Muscle of leg (tissue), 16 donors: Measurements from ENCODE around the gene ULK4. TPM values are rescaled to one million over a fixed set of nuclear protein-coding genes. Genes with fewer than 3 reads are reported as not detected.
A peak's percentile ranks its signal among the peaks of the same experiment; 100 is the strongest.

ENCODE experiments used
- DNase-seq: peaks from one replicate; pipeline ENCODE4 v3.0.0; 2013
- H3K27ac ChIP-seq: one replicate; pipeline ENCODE4 v1.5.1; 2013; ENCODE audit warnings: mild to moderate bottlenecking, low read length, control low read depth
- H3K27me3 ChIP-seq: one replicate; pipeline ENCODE4 v1.6.1; 2013; ENCODE audit warnings: low read length; ENCODE audit not compliant: control insufficient read depth, insufficient read depth
- H3K36me3 ChIP-seq: one replicate; pipeline ENCODE4 v1.6.1; 2013; ENCODE audit warnings: low read length; ENCODE audit not compliant: control insufficient read depth, insufficient read depth
- H3K4me1 ChIP-seq: one replicate; pipeline ENCODE4 v1.6.1; 2013; ENCODE audit warnings: low read length; ENCODE audit not compliant: control insufficient read depth, insufficient read depth
- H3K4me3 ChIP-seq: one replicate; pipeline ENCODE4 v1.5.1; 2013; ENCODE audit warnings: low read length, control low read depth
- H3K9me3 ChIP-seq: replicated peaks from 2 replicates; pipeline ENCODE4 v1.6.1; 2013; ENCODE audit warnings: low read depth, low read length; ENCODE audit not compliant: control insufficient read depth
- WGBS: methylation state at CpG from one replicate; pipeline ENCODE4 v1.1.5; 2013; ENCODE audit warnings: missing lambda C conversion rate; ENCODE audit not compliant: insufficient coverage; 5-methylcytosine and 5-hydroxymethylcytosine counted together
- long read RNA-seq, 11 donors: transcript quantifications; one replicate each; lab custom pipeline, GENCODE V29; 2026
- polyA plus RNA-seq, 8 donors: library from polyadenylated mRNA; unstranded; fragments of 120-200 nt; gene quantifications; one replicate each; pipeline versions ENCODE4 v1.2.1 to v1.2.3, GENCODE V29; 2013; ENCODE audit warnings: inconsistent platforms in 1 of 8, low replicate concordance in 1 of 8; ENCODE audit not compliant: insufficient read length in 8 of 8, insufficient read depth in 1 of 8
- total RNA-seq: library from RNA; stranded (reverse); fragments of 120-200 nt; gene quantifications from one replicate; pipeline ENCODE4 v1.2.4, GENCODE V29; 2013

The ULK4 gene
- total RNA-seq (5.6 TPM), polyA plus RNA-seq (1 to 10 TPM; 2.2 to 3.4 (median 2.4) TPM)
- long read RNA-seq, donor 1 = 0 reads
- long read RNA-seq, donor 2 = 0 reads
- long read RNA-seq, donor 3 = 0 reads
- long read RNA-seq, donor 4 = 0 reads
- long read RNA-seq, donor 5, partial matches to known transcripts = 5 of 5 reads
- long read RNA-seq, donor 5, other reads (novel, unspliced or antisense) = 0 of 5 reads
- long read RNA-seq, donor 6, partial matches to known transcripts = 5 of 6 reads
- long read RNA-seq, donor 6, other reads (novel, unspliced or antisense) = 0 of 6 reads
- long read RNA-seq, donor 7 = 0 reads
- long read RNA-seq, donor 8, partial matches to known transcripts = 0 of 1 reads
- long read RNA-seq, donor 8, other reads (novel, unspliced or antisense) = 0 of 1 reads
- long read RNA-seq, donor 9 = 0 reads
- long read RNA-seq, donor 10 = 0 reads
- long read RNA-seq, donor 11 = 0 reads

DNA sequence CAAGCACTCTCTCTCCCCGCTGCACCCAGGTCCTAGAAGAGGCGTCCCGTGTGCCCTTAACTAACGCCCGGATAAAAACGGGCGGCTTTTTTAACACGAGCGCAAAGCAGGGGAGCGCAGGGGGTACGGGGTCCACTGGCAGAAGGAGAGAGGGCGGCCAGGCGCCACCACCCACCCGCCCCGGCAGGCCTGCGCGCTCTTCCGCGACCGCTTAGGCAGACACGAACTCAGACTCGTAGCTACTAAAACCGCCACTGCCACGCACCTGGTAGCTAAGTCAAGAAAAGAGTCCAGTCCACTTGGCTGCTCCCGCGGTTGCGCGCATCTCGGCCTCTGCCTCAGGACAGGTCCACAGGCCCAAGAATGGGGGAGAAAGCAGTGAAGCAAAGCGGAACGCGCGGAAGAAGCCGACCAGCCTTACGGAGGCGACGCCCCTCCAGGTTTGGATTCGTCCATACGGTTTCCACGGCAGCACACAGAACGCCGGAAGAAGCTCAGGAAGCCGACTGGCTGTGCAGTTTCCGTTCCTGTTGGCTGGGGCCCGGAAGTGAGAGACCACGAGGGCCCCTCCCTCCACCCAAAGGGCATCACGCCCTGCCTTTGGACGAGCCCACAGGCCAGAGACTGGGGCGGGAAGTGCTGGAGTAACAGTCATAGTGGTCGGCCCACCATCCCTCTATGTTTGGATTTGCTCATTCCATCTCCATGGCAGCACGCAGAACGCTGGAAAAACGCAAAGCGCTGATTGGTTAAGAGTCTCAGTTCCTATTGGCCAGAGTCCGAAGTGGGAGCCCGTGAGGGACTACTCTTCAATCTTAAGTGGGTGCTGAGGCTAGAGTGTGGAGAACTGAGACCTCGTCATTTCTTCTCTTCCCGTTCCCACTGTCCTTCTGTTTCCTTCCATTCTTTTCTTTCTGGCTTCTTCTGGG, at the start of gene ULK4:
ULK4 (minus strand) TSS at position 353 of the 929 bp plus-strand sequence. CDS start 7,344 bp downstream, outside the sequence.
- Histone ChIP-seq H3K4me3 (peak within 1 kb of the TSS; percentile 98), H3K9me3 (no peaks in the 10 kb centered on the region), H3K4me1 (peaks cover 10% of the 10 kb centered on the region), H3K27ac (peak within 1 kb of the TSS; percentile 92), H3K27me3 (no peaks in the 10 kb centered on the region), H3K36me3 (no peaks in the 10 kb centered on the region)
- whole genome bisulfite sequencing = under 1% methylated on average over 39 of the region's 58 CpGs
- DNase-seq = peak; percentile 100

DNA sequence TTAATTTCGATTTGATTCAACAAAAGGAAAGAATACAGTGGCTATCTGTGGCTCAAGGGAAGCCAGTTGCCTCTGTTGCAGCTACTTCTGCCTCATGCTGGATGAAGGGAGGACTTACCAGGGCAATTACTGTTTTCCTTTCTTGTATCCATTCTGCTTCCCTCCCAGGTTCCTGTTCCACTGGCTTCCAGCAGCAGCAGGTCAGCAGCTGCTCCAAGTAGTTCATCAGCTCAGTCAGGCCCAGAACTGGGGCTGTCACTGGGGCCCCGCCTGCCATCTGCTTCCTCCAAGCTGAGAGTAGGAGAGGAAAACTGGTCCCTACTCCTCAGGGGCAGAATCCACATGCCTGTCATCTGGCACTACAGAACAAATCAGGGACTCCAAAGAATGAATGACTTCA, 48.6 kb upstream of the ULK4 start:
- no peak overlapping the region for H3K4me3 ChIP-seq
- H3K9me3 ChIP-seq = no peaks in the 10 kb centered on the region
- peak; percentile 73 for DNase-seq
- no peaks in the 10 kb centered on the region for H3K27me3 ChIP-seq
- peaks cover 18% of the 10 kb centered on the region for H3K4me1 ChIP-seq
- H3K36me3 ChIP-seq = no peaks in the 10 kb centered on the region
- H3K27ac ChIP-seq = peak overlapping the region; percentile 47
- WGBS = no CpG with 5 or more reads among the region's 2 CpGs

DNA sequence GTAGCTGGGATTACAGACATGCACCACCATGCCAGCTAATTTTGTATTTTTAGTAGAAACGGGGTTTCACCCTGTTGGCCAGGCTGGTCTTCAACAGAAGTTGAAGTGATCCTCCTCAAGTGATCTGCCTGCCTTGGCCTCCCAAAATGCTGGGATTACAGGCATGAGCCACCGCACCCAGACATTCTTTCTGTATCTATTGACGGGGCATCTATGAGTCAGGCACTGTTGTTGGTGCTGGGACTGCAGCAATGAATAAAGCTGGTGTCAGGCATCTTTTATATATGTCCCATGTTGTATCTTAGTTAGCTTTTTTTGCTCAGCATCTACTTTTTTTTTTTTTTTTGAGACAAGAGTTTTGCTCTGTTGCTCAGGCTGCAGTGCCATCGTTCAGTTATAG, 47.6 kb upstream of the ULK4 start:
- 93% methylated on average over 3 of the region's 4 CpGs for WGBS
- Histone ChIP-seq H3K9me3 (no peaks in the 10 kb centered on the region), H3K27ac (no peak overlapping the region), H3K4me3 (no peak overlapping the region), H3K27me3 (no peaks in the 10 kb centered on the region), H3K4me1 (peaks cover 12% of the 10 kb centered on the region), H3K36me3 (no peaks in the 10 kb centered on the region)
- DNase-seq = no peak

DNA sequence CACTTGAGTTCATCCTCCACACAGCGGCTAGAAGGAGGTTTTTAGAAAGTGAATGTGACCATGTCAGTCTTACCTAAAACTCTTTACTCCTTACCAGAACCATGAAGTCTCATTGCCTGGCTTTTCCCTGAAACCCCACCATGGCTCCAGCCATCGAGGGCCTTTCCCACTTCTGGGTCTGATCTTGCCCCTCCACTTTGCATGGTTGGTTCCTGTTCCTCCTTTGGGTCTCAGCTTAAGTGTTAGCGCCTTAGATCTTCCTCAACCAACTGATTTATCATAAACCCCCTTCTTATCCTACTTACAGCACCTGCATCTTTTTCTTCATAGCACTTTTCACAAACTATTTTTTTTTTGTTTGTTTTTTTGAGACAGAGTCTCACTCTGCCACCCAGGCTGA, 45.9 kb upstream of the ULK4 start:
- H3K9me3 ChIP-seq = no peaks in the 10 kb centered on the region
- no peaks in the 10 kb centered on the region for H3K36me3 ChIP-seq
- no peak overlapping the region for H3K27ac ChIP-seq
- 85% methylated on average over 2 of the region's 3 CpGs for WGBS
- no peak overlapping the region for H3K4me3 ChIP-seq
- no peaks in the 10 kb centered on the region for H3K27me3 ChIP-seq
- DNase-seq = no peak
- peaks cover 7% of the 10 kb centered on the region for H3K4me1 ChIP-seq

DNA sequence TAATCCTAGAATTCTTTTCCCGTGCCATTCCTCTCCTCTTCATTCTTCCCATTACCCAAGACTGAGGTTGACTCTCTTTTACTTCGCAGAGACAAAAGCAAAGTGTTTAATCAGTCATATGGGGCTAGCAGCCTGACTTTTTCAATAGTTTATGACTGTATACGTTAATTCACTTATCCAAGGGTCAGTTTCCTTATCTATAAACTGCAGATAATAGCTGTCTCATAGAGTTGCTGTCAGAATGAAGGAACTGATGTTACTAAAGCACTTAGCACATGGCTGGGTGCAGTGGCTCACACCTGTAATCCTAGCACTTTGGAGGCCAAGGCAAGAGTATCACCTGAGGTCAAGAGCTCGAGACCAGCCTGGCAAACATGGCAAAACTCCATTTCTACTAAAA, 43.5 kb upstream of the ULK4 start:
- DNase-seq = no peak
- peaks cover 1% of the 10 kb centered on the region for H3K4me1 ChIP-seq
- no peak overlapping the region for H3K4me3 ChIP-seq
- no peaks in the 10 kb centered on the region for H3K27me3 ChIP-seq
- H3K36me3 ChIP-seq = no peaks in the 10 kb centered on the region
- H3K27ac ChIP-seq = no peak overlapping the region
- peaks cover 4% of the 10 kb centered on the region for H3K9me3 ChIP-seq
- 80% methylated on average over 1 of the region's 4 CpGs for WGBS

DNA sequence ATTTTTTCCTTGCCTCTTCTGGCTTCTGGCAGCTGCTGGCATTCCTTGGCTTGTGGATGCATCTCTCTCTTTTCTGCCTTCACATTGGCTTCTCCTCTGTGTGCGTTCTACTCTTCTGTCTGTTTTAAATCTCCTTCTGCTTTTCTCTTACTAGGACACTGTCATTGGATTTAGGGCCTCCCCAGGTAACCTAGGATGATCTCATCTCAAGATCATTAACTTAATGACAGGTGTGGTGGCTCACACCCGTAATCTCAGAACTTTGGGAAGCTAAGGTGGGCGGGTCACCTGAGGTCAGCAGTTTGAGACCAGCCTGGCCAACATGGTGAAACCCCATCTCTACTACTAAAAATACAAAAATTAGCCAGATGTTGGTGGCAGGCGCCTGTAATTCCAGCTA, 40.9 kb upstream of the ULK4 start:
- Histone ChIP-seq H3K9me3 (peaks cover 4% of the 10 kb centered on the region), H3K36me3 (no peaks in the 10 kb centered on the region), H3K4me1 (peaks cover 6% of the 10 kb centered on the region), H3K4me3 (no peak overlapping the region), H3K27ac (no peak overlapping the region), H3K27me3 (no peaks in the 10 kb centered on the region)
- no peak for DNase-seq
- WGBS = 90% methylated on average over 2 of the region's 4 CpGs

DNA sequence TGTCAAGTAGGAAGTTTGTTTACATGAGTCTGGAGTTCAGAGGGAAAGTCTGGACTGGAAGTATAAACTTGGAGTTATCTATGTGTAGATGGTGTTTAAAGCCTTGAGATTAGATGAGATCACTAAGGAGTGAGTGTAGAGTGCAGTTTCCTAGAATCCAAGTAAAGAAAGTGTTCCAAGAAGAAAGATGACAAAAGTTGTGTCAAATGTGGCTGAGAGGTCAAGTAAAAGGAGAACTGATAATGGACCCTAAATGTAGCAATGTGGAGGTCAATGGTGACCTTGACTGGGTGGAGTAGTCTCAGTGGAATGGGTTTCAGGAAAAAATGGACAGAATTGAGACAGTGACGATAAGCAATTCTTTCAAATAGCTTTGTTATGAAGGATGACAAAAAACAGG, 39.9 kb upstream of the ULK4 start:
- H3K27me3 ChIP-seq = no peaks in the 10 kb centered on the region
- H3K4me3 ChIP-seq = no peak overlapping the region
- H3K36me3 ChIP-seq = no peaks in the 10 kb centered on the region
- H3K4me1 ChIP-seq = peaks cover 13% of the 10 kb centered on the region
- WGBS = 88% methylated on average over 1 of the region's 1 CpG
- peaks cover 4% of the 10 kb centered on the region for H3K9me3 ChIP-seq
- H3K27ac ChIP-seq = no peak overlapping the region
- no peak for DNase-seq

DNA sequence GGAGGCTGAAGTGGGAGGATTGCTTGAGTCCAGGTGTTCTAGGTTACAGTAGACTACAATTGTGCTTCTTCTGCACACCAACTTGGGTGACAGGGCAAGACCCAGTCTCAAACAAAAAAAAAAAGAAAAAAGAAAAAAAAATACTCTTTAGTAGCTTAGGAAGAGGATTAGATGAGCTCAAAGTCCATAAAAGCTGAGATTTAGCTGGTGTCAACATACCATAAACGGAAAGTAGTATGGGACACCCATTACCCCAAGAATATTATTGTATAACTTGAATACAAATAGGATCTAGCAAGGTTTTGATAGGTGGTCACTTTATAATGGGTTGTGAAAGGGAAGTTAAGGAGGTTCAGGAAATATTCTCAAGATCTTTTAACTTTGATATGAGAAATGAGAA, 38.0 kb upstream of the ULK4 start:
- no peak for DNase-seq
- Histone ChIP-seq H3K4me1 (peaks cover 13% of the 10 kb centered on the region), H3K9me3 (peaks cover 4% of the 10 kb centered on the region), H3K27ac (no peak overlapping the region), H3K27me3 (no peaks in the 10 kb centered on the region), H3K4me3 (no peak overlapping the region), H3K36me3 (no peaks in the 10 kb centered on the region)
- no CpG with 5 or more reads among the region's 1 CpG for WGBS

DNA sequence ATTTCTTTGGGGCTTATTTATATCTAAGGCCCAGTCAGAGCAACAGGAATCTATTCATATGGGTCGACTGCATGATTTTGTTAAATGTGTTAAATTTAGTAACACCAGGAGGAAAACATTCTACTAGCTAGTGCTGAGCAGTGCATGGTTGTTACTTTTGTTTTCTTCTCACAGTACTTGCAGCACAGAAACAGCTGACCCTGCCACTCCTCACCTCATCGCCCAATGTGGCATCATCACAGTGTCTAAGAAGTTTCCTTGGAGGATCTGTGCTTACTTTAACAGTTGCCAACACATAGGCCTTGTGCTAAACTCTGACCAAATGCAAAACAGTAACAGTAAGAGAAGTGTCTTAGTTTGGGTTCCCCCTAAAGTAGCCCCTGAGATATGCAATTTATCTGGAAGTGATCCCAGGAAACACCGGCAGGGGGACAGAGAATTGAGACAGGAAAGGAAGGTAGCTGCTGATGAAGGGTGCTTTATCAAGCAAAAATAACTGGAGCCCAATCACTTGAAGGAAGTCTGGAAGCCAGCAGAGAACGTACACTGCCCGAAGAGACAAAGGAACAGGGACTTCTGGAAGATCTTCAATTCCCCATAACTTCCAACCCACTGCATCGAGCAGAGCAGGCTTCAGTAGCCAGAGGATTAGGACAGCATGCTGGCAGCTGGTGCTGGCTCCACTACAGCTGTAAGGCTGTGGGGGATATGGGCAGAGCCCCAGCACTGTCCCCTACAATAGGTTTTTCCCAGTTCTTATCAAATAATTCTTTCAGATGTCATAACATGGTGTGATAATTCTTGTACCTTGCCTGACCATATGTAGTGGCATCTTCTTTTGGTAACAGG, 36.0 kb upstream of the ULK4 start:
- no peaks in the 10 kb centered on the region for H3K27me3 ChIP-seq
- peaks cover 13% of the 10 kb centered on the region for H3K4me1 ChIP-seq
- 50% methylated on average over 2 of the region's 6 CpGs for WGBS
- DNase-seq = peak; percentile 65
- H3K9me3 ChIP-seq = peaks cover 4% of the 10 kb centered on the region
- peak overlapping the region; percentile 72 for H3K27ac ChIP-seq
- H3K36me3 ChIP-seq = no peaks in the 10 kb centered on the region
- H3K4me3 ChIP-seq = no peak overlapping the region
